ENCODE data around the gene KLHL10. TPM values are rescaled to one million over a fixed set of nuclear protein-coding genes. Genes with fewer than 3 reads are reported as not detected.

The KLHL10 gene
- total and polyA plus RNA-seq, 2 experiments from 2014 or later = 0.13 to 0.42 TPM

DNA sequence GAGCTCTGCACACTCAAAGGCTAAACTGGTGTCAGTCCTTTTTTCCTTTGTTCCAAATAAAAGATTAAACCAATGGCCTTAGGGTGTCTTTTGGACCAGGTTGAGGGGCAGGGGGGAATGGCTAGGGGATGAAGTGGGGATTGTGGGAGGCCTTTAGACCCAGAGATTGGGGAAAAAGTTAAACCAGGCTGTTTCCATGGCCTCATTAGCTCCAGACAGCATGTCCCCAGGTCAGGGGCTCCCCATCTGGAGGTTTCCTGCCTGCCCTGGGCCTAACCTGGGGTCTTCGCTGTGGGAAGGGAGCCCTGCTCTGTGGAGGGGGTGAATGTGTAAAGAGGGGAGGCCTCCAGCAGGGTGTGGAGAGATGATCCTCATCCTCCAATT is 14.5 kb upstream of the KLHL10 start:
- H3K4me3 ChIP-seq = no peak overlapping the region
- H3K27ac Mint-ChIP-seq = no peak overlapping the region
- H3F3A ChIP-seq (replicated peaks; ENCODE audit: low read depth) = peaks cover 7% of the 10 kb centered on the region; the same call in 1 of the 2 replicates
- ATAC-seq = no peak
- H3K4me2 ChIP-seq = no peak overlapping the region
- H3K36me3 Mint-ChIP-seq (ENCODE audit: low read depth) = peaks cover 60% of the 10 kb centered on the region
- peaks cover 18% of the 10 kb centered on the region for H3K27me3 Mint-ChIP-seq (ENCODE audit: insufficient read depth, low read depth, poor library complexity)
- DNase-seq (ENCODE audit: low spot score) = no peak
- peaks cover 14% of the 10 kb centered on the region for H3K4me1 ChIP-seq (ENCODE audit: insufficient read depth)
- H4K20me1 ChIP-seq (replicated peaks; ENCODE audit: insufficient read depth) = no peaks in the 10 kb centered on the region; the same call in 1 of the 2 replicates
- no peak overlapping the region for H2AFZ ChIP-seq
- peaks cover 7% of the 10 kb centered on the region for H3K36me3 ChIP-seq (ENCODE audit: insufficient read depth)
- no peaks in the 10 kb centered on the region for H3K79me2 ChIP-seq (replicated peaks; ENCODE audit: insufficient read depth)
- H3K27ac ChIP-seq (ENCODE audit: low read depth) = no peak overlapping the region
- H3K4me3 Mint-ChIP-seq = no peak overlapping the region
- H3K9me3 Mint-ChIP-seq = no peaks in the 10 kb centered on the region
- peaks cover 15% of the 10 kb centered on the region for H3K4me1 Mint-ChIP-seq
- TF ChIP-seq, protein P1, sequence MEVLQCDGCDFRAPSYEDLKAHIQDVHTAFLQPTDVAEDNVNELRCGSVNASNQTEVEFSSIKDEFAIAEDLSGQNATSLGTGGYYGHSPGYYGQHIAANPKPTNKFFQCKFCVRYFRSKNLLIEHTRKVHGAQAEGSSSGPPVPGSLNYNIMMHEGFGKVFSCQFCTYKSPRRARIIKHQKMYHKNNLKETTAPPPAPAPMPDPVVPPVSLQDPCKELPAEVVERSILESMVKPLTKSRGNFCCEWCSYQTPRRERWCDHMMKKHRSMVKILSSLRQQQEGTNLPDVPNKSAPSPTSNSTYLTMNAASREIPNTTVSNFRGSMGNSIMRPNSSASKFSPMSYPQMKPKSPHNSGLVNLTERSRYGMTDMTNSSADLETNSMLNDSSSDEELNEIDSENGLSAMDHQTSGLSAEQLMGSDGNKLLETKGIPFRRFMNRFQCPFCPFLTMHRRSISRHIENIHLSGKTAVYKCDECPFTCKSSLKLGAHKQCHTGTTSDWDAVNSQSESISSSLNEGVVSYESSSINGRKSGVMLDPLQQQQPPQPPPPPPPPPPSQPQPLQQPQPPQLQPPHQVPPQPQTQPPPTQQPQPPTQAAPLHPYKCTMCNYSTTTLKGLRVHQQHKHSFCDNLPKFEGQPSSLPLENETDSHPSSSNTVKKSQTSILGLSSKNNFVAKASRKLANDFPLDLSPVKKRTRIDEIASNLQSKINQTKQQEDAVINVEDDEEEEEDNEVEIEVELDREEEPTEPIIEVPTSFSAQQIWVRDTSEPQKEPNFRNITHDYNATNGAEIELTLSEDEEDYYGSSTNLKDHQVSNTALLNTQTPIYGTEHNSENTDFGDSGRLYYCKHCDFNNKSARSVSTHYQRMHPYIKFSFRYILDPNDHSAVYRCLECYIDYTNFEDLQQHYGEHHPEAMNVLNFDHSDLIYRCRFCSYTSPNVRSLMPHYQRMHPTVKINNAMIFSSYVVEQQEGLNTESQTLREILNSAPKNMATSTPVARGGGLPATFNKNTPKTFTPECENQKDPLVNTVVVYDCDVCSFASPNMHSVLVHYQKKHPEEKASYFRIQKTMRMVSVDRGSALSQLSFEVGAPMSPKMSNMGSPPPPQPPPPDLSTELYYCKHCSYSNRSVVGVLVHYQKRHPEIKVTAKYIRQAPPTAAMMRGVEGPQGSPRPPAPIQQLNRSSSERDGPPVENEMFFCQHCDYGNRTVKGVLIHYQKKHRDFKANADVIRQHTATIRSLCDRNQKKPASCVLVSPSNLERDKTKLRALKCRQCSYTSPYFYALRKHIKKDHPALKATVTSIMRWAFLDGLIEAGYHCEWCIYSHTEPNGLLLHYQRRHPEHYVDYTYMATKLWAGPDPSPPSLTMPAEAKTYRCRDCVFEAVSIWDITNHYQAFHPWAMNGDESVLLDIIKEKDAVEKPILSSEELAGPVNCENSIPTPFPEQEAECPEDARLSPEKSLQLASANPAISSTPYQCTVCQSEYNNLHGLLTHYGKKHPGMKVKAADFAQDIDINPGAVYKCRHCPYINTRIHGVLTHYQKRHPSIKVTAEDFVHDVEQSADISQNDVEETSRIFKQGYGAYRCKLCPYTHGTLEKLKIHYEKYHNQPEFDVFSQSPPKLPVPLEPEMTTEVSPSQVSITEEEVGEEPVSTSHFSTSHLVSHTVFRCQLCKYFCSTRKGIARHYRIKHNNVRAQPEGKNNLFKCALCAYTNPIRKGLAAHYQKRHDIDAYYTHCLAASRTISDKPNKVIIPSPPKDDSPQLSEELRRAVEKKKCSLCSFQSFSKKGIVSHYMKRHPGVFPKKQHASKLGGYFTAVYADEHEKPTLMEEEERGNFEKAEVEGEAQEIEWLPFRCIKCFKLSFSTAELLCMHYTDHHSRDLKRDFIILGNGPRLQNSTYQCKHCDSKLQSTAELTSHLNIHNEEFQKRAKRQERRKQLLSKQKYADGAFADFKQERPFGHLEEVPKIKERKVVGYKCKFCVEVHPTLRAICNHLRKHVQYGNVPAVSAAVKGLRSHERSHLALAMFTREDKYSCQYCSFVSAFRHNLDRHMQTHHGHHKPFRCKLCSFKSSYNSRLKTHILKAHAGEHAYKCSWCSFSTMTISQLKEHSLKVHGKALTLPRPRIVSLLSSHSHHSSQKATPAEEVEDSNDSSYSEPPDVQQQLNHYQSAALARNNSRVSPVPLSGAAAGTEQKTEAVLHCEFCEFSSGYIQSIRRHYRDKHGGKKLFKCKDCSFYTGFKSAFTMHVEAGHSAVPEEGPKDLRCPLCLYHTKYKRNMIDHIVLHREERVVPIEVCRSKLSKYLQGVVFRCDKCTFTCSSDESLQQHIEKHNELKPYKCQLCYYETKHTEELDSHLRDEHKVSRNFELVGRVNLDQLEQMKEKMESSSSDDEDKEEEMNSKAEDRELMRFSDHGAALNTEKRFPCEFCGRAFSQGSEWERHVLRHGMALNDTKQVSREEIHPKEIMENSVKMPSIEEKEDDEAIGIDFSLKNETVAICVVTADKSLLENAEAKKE (CRISPR knock-in tag; IDR thresholded peaks at IDR 0.05) = no peak
- TF ChIP-seq EZH2 (IDR thresholded peaks at IDR 0.05; ENCODE audit: low read depth, unreplicated experiment) (no peak), EZH2phosphoT487 (IDR thresholded peaks at IDR 0.05; ENCODE audit: unreplicated experiment) (no peak), ZNF331 (CRISPR knock-in tag; IDR thresholded peaks at IDR 0.05; ENCODE audit: low read depth) (no peak), JUNB (IDR thresholded peaks at IDR 0.05; ENCODE audit: unreplicated experiment) (no peak), NANOG (IDR thresholded peaks at IDR 0.05; ENCODE audit: borderline replicate concordance) (no peak), POLR2AphosphoS5 (IDR thresholded peaks at IDR 0.05; ENCODE audit: low read depth) (no peak), CREB1 (CRISPR knock-in tag; IDR thresholded peaks at IDR 0.05; ENCODE audit: low read depth) (no peak), STAT1 (IDR thresholded peaks at IDR 0.05; ENCODE audit: unreplicated experiment) (no peak), ZNF114 (CRISPR knock-in tag; IDR thresholded peaks at IDR 0.05) (no peak)
- TF ChIP-seq, protein P2, sequence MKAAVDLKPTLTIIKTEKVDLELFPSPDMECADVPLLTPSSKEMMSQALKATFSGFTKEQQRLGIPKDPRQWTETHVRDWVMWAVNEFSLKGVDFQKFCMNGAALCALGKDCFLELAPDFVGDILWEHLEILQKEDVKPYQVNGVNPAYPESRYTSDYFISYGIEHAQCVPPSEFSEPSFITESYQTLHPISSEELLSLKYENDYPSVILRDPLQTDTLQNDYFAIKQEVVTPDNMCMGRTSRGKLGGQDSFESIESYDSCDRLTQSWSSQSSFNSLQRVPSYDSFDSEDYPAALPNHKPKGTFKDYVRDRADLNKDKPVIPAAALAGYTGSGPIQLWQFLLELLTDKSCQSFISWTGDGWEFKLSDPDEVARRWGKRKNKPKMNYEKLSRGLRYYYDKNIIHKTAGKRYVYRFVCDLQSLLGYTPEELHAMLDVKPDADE (IDR thresholded peaks at IDR 0.05) = no peak
- TF ChIP-seq, protein P3, sequence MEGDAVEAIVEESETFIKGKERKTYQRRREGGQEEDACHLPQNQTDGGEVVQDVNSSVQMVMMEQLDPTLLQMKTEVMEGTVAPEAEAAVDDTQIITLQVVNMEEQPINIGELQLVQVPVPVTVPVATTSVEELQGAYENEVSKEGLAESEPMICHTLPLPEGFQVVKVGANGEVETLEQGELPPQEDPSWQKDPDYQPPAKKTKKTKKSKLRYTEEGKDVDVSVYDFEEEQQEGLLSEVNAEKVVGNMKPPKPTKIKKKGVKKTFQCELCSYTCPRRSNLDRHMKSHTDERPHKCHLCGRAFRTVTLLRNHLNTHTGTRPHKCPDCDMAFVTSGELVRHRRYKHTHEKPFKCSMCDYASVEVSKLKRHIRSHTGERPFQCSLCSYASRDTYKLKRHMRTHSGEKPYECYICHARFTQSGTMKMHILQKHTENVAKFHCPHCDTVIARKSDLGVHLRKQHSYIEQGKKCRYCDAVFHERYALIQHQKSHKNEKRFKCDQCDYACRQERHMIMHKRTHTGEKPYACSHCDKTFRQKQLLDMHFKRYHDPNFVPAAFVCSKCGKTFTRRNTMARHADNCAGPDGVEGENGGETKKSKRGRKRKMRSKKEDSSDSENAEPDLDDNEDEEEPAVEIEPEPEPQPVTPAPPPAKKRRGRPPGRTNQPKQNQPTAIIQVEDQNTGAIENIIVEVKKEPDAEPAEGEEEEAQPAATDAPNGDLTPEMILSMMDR (conservative IDR thresholded peaks at IDR 0.05; ENCODE audit: low read depth in 2 of 2) = no peak
- TF ChIP-seq, protein P4, sequence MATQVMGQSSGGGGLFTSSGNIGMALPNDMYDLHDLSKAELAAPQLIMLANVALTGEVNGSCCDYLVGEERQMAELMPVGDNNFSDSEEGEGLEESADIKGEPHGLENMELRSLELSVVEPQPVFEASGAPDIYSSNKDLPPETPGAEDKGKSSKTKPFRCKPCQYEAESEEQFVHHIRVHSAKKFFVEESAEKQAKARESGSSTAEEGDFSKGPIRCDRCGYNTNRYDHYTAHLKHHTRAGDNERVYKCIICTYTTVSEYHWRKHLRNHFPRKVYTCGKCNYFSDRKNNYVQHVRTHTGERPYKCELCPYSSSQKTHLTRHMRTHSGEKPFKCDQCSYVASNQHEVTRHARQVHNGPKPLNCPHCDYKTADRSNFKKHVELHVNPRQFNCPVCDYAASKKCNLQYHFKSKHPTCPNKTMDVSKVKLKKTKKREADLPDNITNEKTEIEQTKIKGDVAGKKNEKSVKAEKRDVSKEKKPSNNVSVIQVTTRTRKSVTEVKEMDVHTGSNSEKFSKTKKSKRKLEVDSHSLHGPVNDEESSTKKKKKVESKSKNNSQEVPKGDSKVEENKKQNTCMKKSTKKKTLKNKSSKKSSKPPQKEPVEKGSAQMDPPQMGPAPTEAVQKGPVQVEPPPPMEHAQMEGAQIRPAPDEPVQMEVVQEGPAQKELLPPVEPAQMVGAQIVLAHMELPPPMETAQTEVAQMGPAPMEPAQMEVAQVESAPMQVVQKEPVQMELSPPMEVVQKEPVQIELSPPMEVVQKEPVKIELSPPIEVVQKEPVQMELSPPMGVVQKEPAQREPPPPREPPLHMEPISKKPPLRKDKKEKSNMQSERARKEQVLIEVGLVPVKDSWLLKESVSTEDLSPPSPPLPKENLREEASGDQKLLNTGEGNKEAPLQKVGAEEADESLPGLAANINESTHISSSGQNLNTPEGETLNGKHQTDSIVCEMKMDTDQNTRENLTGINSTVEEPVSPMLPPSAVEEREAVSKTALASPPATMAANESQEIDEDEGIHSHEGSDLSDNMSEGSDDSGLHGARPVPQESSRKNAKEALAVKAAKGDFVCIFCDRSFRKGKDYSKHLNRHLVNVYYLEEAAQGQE (IDR thresholded peaks at IDR 0.05; ENCODE audit: unreplicated experiment) = no peak
- no peaks in the 10 kb centered on the region for H3K9me2 ChIP-seq (ENCODE audit: insufficient read depth)
- no peaks in the 10 kb centered on the region for H3K27me3 ChIP-seq (ENCODE audit: insufficient read depth)

Measured in GM23338 (cell line).